Ishikawa (cell line): Measurements from ENCODE around the gene CAMTA1.

ENCODE experiments used
- CEBPB ChIP-seq: IDR thresholded peaks from 2 replicates; pipeline ENCODE4 v1.6.1; 2012
- CREB1 ChIP-seq: IDR thresholded peaks from 2 replicates; pipeline ENCODE4 v1.6.1; 2012; ENCODE audit warnings: low read depth
- EGR1 ChIP-seq: IDR thresholded peaks from 2 replicates; pipeline ENCODE4 v1.6.1; 2012
- EP300 ChIP-seq: IDR thresholded peaks from 2 replicates; pipeline ENCODE4 v1.6.1; 2012; ENCODE audit warnings: borderline replicate concordance
- FOXM1 ChIP-seq: IDR thresholded peaks from 2 replicates; pipeline ENCODE4 v1.6.1; 2012; ENCODE audit warnings: low read depth, borderline replicate concordance
- NFIC ChIP-seq: IDR thresholded peaks from 2 replicates; pipeline ENCODE4 v1.6.1; 2012
- RAD21 ChIP-seq: IDR thresholded peaks from 2 replicates; pipeline ENCODE4 v1.6.1; 2012; ENCODE audit warnings: low read depth
- TAF1 ChIP-seq: IDR thresholded peaks from 2 replicates; pipeline ENCODE4 v1.6.1; 2012; ENCODE audit warnings: low read depth, mild to moderate bottlenecking
- TCF12 ChIP-seq: IDR thresholded peaks from 2 replicates; pipeline ENCODE4 v1.6.1; 2012; ENCODE audit warnings: low read depth
- TEAD4 ChIP-seq: IDR thresholded peaks from 2 replicates; pipeline ENCODE4 v1.6.1; 2012
- YY1 ChIP-seq: IDR thresholded peaks from 2 replicates; pipeline ENCODE4 v1.6.1; 2012; ENCODE audit warnings: low read depth
- ZBTB7A ChIP-seq: IDR thresholded peaks from 2 replicates; pipeline ENCODE4 v1.6.1; 2012; ENCODE audit warnings: low read depth
- TF ChIP-seq, protein P1 (sequence below): IDR thresholded peaks from 2 replicates; pipeline ENCODE4 v1.6.1; 2012; ENCODE audit warnings: low read depth, mild to moderate bottlenecking
- TF ChIP-seq, protein P2 (sequence below): IDR thresholded peaks from 2 replicates; pipeline ENCODE4 v1.6.1; 2012
- TF ChIP-seq, protein P3 (sequence below): IDR thresholded peaks from 2 replicates; pipeline ENCODE4 v1.6.1; 2012

The CAMTA1 gene

DNA sequence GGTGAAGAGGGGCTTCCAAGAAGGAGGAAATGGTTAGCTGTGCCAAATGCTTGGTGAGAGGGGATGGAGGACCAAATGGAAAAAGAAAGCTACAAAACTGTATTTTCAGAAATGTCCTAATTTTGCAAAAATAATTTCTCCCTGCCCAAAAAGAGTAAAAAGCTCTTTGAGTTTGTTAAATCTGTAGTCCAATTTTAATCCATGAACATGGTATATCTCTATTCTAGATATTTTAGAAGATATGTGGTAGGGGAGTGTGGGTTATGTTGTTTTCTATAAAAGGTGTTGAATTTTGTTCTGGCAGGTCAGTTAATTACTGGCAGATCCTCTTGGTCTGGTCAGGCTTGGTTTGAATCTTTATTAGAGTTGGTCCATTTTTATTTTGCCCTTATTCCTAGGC is 511.7 kb downstream of the CAMTA1 start:
- TF ChIP-seq RAD21 (no peak), FOXM1 (no peak), EP300 (no peak), TEAD4 (no peak), TCF12 (no peak), CREB1 (no peak), YY1 (no peak), EGR1 (no peak), ZBTB7A (no peak), TAF1 (no peak)
- TF ChIP-seq, protein P1, sequence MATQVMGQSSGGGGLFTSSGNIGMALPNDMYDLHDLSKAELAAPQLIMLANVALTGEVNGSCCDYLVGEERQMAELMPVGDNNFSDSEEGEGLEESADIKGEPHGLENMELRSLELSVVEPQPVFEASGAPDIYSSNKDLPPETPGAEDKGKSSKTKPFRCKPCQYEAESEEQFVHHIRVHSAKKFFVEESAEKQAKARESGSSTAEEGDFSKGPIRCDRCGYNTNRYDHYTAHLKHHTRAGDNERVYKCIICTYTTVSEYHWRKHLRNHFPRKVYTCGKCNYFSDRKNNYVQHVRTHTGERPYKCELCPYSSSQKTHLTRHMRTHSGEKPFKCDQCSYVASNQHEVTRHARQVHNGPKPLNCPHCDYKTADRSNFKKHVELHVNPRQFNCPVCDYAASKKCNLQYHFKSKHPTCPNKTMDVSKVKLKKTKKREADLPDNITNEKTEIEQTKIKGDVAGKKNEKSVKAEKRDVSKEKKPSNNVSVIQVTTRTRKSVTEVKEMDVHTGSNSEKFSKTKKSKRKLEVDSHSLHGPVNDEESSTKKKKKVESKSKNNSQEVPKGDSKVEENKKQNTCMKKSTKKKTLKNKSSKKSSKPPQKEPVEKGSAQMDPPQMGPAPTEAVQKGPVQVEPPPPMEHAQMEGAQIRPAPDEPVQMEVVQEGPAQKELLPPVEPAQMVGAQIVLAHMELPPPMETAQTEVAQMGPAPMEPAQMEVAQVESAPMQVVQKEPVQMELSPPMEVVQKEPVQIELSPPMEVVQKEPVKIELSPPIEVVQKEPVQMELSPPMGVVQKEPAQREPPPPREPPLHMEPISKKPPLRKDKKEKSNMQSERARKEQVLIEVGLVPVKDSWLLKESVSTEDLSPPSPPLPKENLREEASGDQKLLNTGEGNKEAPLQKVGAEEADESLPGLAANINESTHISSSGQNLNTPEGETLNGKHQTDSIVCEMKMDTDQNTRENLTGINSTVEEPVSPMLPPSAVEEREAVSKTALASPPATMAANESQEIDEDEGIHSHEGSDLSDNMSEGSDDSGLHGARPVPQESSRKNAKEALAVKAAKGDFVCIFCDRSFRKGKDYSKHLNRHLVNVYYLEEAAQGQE: no peak
- TF ChIP-seq, protein P2, sequence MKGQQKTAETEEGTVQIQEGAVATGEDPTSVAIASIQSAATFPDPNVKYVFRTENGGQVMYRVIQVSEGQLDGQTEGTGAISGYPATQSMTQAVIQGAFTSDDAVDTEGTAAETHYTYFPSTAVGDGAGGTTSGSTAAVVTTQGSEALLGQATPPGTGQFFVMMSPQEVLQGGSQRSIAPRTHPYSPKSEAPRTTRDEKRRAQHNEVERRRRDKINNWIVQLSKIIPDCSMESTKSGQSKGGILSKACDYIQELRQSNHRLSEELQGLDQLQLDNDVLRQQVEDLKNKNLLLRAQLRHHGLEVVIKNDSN: no peak
- TF ChIP-seq, protein P3, sequence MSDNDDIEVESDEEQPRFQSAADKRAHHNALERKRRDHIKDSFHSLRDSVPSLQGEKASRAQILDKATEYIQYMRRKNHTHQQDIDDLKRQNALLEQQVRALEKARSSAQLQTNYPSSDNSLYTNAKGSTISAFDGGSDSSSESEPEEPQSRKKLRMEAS: no peak

DNA sequence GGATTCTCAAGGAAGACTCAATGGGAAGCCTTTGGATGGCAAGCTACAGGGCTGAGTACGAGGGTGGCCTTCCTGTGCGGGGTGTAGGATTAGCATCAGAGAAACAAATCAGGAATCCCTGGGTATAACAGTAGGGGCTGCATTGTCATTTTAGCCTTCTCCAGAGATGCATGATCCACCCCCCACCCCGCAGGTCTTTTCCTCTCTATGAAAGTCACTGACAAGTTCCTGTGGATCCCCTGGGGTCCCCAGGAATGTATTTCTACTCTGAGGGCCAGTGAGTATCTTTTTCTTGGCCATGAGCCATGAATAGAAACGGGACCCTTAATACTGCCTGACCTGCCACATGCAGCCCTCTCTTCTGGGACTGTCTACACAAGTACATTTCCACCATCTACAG is 512.9 kb downstream of the CAMTA1 start:
- no peak for TF ChIP-seq YY1
- TF ChIP-seq RAD21: no peak
- TF ChIP-seq, protein P2: no peak

DNA sequence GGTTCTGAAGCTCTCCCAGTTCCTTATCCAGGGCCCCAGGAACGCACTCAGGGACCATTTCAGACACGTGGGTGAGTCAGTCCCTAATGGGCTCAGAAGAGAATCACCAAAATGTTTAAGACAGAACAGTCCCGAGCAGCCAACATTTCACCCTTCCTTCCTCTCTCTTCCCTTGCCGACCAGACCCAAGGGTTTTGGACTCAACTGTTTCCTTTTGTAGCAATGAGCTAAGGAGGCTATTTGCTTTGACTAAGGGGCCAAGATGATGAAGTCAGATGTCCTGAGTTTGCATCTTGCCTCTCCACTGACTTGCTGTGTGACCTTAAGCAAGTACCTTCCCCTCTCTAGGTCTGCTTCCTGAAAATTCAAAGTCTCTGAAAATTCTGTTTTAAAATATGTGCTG is 513.5 kb downstream of the CAMTA1 start:
- TF ChIP-seq TCF12: no peak

DNA sequence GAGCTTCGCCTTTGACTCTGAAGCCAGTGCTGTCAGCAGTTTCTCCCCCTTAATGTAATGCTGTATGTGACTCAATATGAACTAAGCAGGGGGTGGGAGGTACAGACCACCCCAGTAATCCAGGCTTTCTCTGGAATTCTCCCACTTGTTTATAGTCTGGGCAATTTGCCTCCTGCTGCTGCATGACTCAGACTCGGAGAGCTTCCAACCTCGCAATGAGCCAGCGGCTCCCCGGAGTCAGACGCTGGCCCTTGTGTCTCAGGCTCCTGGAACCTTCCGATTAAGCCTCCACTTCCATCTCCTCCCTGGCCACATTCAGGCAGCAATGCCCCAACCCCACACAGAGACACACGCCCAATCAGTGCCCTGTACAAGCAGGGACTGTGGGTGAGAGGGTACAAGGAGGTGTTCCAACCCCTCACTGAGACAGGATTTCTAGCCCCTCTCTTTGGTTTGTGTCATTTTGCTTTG is 514.1 kb downstream of the CAMTA1 start:
- TF ChIP-seq TAF1 (no peak), FOXM1 (no peak), TEAD4 (no peak), ZBTB7A (no peak), EP300 (no peak), EGR1 (no peak), CEBPB (no peak), YY1 (no peak), TCF12 (no peak), NFIC (no peak), CREB1 (no peak), RAD21 (no peak)
- TF ChIP-seq, protein P3: no peak
- TF ChIP-seq, protein P2: no peak
- TF ChIP-seq, protein P1: no peak

DNA sequence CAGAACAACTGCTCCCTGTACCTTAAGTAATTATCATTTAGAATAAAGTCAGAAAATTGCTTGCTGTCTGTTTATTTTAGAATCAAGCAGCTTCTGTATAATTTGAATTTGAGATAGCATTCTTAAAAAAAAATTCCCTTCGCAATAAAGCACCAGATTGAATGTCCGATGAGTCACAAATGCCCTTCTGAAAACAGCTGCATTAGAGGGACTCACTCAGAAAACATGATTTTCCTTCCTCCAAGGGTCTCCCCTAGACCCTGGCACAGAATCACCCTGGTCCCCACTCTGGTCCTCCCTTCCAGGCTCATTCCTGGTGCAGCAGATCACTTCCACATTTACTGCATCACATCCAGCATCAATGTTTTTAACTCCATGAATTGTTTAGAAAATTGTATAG is 514.7 kb downstream of the CAMTA1 start:
- TF ChIP-seq TAF1 (no peak), YY1 (no peak), FOXM1 (no peak)
- TF ChIP-seq, protein P3: no peak
- TF ChIP-seq, protein P1: no peak
- TF ChIP-seq, protein P2: no peak
